ENCODE results near the gene ETNK2.

The ETNK2 gene

GRCh38 chr1:204089044-204089751 lies 62.6 kb downstream of the ETNK2 start:
- no peak overlapping the region for H3K4me3 ChIP-seq (ENCODE audit: low read depth, low read length)
- TF ChIP-seq CTCF (IDR thresholded peaks at IDR 0.05; ENCODE audit: low read depth, low read length), result no peak

GRCh38 chr1:204088596-204088995 lies 63.2 kb downstream of the ETNK2 start:
- no peak for TF ChIP-seq CTCF (IDR thresholded peaks at IDR 0.05; ENCODE audit: low read depth, low read length)
- no peak overlapping the region for H3K4me3 ChIP-seq (ENCODE audit: low read depth, low read length)

- no peak for TF ChIP-seq CTCF (IDR thresholded peaks at IDR 0.05; ENCODE audit: low read depth, low read length)
- H3K4me3 ChIP-seq (ENCODE audit: low read depth, low read length), result no peak overlapping the region
Observed at GRCh38 chr1:204087893-204088528, 63.8 kb downstream of the ETNK2 start.

GRCh38 chr1:204087181-204087892 lies 64.5 kb downstream of the ETNK2 start:
- TF ChIP-seq CTCF (IDR thresholded peaks at IDR 0.05; ENCODE audit: low read depth, low read length), result no peak
- H3K4me3 ChIP-seq (ENCODE audit: low read depth, low read length), result no peak overlapping the region

- no peak overlapping the region for H3K4me3 ChIP-seq (ENCODE audit: low read depth, low read length)
- no peak for TF ChIP-seq CTCF (IDR thresholded peaks at IDR 0.05; ENCODE audit: low read depth, low read length)
Observed at GRCh38 chr1:204085876-204086275, 66.0 kb downstream of the ETNK2 start.

GRCh38 chr1:204084247-204084772 lies 67.5 kb downstream of the ETNK2 start:
- TF ChIP-seq CTCF (IDR thresholded peaks at IDR 0.05; ENCODE audit: low read depth, low read length), result no peak
- H3K4me3 ChIP-seq (ENCODE audit: low read depth, low read length), result no peak overlapping the region

GRCh38 chr1:204083491-204083890 lies 68.4 kb downstream of the ETNK2 start:
- no peak for TF ChIP-seq CTCF (IDR thresholded peaks at IDR 0.05; ENCODE audit: low read depth, low read length)

More at GRCh38 chr1:204083491-204083890, 68.4 kb downstream of the ETNK2 start:
- H3K4me3 ChIP-seq (ENCODE audit: low read depth, low read length), result no peak overlapping the region
